Astrocyte of the spinal cord (primary cell): Measurements from ENCODE around the gene FAR1.
A peak's percentile ranks its signal among the peaks of the same experiment; 100 is the strongest.

Source experiments
- DNase-seq: peaks from one replicate; pipeline ENCODE4 v3.0.0; 2011; ENCODE audit warnings: low read depth, low spot score
- H3K4me3 ChIP-seq: 2 replicates; pipeline ENCODE4 v1.5.1; 2011; ENCODE audit warnings: low read depth, mild to moderate bottlenecking, low read length, moderate library complexity
- in situ Hi-C: cut with HindIII; loops from 2 replicates; pipeline ENCODE4 v1.10.0; 2017; ENCODE audit warnings: low sequenced_read_pairs
- TF ChIP-seq, protein P1 (sequence below): IDR thresholded peaks from 2 replicates; pipeline ENCODE4 v1.5.1; 2012; ENCODE audit warnings: low read depth, mild to moderate bottlenecking, low read length, inconsistent platforms

The FAR1 gene

DNA sequence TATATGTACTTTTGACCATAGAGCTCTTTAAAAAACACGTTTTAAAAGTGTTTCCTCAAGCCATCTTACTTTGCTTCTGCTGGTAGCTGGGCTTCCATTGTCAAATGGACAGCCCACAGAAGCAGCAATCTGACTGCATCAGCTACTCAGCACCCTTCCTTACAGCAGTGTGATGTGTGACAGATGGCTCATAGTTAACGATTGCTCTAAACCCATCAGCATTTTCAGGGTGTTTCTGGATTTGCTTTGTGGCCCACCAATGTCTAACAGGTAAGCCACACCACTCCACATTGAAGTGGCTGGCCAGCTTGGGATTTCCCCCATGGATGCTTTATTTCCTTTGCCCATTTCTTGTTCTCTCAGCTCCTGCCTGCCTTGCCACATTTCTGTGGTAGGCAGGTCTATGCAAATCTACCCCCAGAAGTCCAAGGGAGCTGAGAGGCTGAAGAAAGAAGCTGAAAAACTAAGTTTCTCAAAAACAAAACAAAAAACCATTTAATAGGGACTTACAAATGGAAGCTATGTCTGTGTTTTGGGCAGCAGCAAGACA is 7.3 kb upstream of the FAR1 start:
- in situ Hi-C loops = no loop called here
- no peak for DNase-seq

DNA sequence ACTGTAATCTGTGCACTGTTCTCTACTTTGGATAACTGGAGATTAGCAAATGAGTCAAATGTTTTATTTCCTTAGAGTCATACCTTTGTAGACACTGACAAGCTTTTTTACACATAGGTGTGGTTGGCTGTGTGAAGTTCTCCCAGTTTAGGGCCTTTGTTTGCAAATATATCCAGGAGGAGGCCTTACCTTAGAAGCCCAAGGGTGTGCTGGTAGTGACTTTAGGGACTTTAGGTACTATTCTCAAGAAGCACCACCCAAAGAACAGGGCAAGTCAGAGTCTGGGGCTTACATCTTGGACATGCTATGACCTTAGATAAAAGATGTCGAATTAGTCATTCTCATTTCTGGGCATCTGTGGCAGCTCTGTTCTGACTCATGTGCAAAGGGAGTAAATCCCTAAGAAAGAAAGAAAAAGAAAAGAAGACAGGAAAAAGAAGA is 4.8 kb upstream of the FAR1 start:
- in situ Hi-C loops = no loop called here
- TF ChIP-seq, protein P1, sequence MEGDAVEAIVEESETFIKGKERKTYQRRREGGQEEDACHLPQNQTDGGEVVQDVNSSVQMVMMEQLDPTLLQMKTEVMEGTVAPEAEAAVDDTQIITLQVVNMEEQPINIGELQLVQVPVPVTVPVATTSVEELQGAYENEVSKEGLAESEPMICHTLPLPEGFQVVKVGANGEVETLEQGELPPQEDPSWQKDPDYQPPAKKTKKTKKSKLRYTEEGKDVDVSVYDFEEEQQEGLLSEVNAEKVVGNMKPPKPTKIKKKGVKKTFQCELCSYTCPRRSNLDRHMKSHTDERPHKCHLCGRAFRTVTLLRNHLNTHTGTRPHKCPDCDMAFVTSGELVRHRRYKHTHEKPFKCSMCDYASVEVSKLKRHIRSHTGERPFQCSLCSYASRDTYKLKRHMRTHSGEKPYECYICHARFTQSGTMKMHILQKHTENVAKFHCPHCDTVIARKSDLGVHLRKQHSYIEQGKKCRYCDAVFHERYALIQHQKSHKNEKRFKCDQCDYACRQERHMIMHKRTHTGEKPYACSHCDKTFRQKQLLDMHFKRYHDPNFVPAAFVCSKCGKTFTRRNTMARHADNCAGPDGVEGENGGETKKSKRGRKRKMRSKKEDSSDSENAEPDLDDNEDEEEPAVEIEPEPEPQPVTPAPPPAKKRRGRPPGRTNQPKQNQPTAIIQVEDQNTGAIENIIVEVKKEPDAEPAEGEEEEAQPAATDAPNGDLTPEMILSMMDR = no peak
- peak; percentile 17 for DNase-seq

More for the DNA sequence above, 7.3 kb upstream of the FAR1 start:
- no peak overlapping the region for H3K4me3 ChIP-seq
- TF ChIP-seq, protein P1 = no peak

DNA sequence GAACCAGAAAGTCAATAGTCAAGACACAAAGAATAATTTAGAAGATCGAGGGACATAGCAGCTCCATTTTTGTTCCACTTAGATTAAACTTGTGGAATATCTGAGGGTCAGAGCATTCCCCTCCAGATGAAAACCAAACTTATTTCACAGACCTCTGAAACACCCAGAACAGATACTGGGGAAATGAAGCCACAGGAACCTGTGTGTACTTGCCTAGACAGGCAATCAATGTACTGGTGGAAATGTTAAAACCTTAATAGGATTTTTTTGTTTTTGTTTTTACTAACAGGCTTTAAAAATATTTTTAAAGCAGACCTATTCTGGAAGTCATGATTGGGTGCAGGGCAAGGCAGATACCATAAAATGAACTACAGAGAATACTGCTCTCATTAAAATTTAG is 4.1 kb upstream of the FAR1 start:
- H3K4me3 ChIP-seq = no peak overlapping the region
- DNase-seq = no peak
- in situ Hi-C loops = no loop called here
- TF ChIP-seq, protein P1 = no peak

More for the DNA sequence above, 4.8 kb upstream of the FAR1 start:
- H3K4me3 ChIP-seq = no peak overlapping the region

DNA sequence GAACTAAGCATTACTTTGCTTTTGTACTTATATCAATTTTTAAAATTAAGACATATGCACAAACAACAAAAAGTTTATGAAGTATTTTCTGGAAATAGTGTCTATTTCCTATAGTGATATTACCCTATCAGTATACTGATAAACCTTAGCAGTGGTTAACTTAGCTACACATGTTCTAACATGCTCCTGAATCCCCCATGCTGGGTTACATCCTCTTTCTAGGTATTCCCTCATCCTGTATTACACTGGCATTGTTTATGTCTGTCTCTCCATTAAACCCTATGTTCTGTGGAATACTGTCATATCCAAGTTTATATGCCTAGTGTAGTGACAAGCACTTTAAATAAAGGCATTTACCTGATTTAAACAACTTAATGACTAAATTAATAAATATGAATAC is 1.8 kb upstream of the FAR1 start:
- no peak overlapping the region for H3K4me3 ChIP-seq
- in situ Hi-C loops = no loop called here
- DNase-seq = no peak
- TF ChIP-seq, protein P1 = no peak

DNA sequence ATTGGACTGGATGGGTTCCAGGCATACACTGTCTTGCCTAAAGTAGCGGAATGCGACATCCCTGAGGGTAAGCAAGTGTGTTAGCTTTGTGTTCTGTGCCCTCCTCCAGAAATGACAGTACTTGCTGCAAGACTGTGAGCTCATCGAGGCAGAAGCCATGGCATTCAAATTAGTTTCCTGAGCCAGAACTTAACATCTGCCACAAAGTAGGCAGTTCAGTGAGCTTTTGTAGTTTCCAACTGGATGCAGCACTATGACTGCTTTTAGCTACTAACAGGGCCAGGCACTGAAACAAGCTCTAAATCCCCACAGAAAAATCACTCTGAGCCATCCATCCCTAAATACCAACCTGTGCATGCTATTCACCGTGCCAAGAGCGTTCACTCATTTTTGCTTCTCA is 1.2 kb upstream of the FAR1 start:
- TF ChIP-seq, protein P1 = no peak
- in situ Hi-C loops = no loop called here

DNA sequence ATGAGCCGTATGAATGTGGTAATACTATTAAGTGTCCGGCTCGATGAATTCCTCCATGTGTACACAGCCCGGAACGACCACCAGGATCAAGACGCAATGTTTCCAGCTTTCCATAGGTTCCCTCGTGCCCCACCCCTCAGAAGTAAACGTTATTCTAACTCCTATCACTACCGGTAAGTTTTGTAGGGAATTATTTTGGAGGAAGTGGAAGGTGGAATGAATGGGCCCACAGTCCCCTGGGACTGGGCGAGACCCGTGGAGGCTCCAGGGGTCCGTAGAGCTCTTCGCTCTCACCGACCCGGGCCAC is 720 bp upstream of the FAR1 start:
- peak overlapping the region; percentile 67 for H3K4me3 ChIP-seq
- TF ChIP-seq, protein P1 = no peak
- DNase-seq = peak; percentile 10
- in situ Hi-C loops = no loop called here

More for the DNA sequence above, 1.2 kb upstream of the FAR1 start:
- H3K4me3 ChIP-seq = peak overlapping the region; percentile 67
- DNase-seq = peak; percentile 22

DNA sequence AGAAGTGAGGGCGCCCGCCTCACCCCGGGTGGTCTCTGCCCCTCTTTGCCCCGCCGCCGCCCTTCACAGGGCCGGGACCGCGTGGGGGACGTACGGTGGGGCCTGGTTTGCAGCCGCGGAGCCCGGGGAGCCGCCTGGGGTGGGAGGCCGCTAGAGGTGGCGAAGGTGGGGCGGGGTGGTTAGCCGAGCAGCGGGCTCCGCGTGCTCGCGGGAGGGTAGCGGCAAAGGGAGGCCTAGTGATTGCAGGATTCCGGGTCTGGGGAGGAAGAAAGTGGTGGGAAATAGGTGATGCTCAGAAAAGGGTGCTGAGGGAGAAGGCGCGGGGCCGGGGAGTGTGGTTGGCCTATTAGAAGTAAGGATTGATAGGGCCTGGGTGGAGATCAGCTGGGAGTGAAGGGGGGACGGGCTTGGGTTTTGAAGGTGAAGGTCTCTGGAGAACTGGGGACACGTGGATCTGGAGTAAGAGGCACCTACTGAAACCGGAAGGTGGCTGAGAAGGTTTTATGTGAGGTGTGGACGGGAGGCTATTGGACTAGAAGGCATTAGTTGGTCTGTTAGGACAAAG is 571 bp downstream of the FAR1 start:
- H3K4me3 ChIP-seq = peak overlapping the region; percentile 85
- in situ Hi-C loops = no loop called here
- peak; percentile 24 for DNase-seq
- TF ChIP-seq, protein P1 = no peak
